ENCODE results near the gene IDUA.
A peak's percentile ranks its signal among the peaks of the same experiment; 100 is the strongest.
"Not testable (repeated sequence)": the region's sequence is repeated elsewhere in the genome, so short reads cannot be mapped to it uniquely, and the experiment has no call there.

The IDUA gene

DNA sequence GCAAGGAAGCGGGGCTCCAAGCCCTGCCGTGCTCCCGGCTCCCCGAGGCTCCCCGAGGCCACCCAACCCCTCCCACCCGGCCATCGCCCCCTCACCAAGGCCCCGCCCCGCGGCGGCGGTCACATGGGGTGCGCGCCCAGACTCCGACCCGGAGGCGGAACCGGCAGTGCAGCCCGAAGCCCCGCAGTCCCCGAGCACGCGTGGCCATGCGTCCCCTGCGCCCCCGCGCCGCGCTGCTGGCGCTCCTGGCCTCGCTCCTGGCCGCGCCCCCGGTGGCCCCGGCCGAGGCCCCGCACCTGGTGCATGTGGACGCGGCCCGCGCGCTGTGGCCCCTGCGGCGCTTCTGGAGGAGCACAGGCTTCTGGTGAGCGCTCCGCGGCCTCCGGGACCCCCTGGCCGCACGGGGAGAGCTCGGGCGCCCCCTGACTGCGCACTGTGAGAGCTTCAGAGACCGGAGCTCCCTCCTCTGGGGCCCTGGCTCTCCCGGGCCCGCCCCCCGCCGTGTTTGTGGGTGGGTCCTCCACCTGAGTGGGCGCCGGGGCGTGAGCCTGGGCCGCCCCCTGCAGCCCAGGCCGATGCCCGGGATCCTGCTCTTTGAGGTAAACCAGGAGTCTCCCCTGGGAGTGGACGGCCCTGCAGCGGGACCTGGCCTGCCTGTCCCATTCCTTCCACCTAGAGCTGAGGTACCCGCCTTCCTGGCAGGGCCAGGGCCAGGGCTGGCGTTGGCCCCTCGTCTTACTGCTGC lies at the start of gene IDUA:
IDUA (plus strand) TSS at position 166 of the 745 bp plus-strand sequence; CDS start at position 207, 41 bp downstream.
- DNase-seq (ENCODE audit: low read depth), result peak; percentile 82

DNA sequence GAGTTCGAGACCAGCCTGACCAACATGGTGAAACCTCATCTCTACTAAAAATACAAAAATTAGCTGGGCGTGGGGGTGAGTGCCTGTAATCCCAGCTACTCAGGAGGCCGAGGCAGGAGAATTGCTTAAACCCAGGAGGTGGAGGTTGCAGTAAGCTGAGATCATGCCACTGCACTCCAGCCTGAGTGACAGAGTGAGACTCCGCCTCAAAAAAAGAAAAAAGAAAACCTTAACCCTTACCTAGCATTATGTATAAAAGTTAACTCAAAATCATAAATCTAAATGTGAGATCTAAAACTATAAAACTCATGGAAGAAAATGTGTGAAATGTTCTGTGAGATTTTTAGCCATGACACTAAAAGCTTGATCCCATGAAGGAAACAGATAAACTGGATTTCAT lies 47.3 kb upstream of the IDUA start:
- not testable (repeated sequence) for DNase-seq (ENCODE audit: low read depth)

DNA sequence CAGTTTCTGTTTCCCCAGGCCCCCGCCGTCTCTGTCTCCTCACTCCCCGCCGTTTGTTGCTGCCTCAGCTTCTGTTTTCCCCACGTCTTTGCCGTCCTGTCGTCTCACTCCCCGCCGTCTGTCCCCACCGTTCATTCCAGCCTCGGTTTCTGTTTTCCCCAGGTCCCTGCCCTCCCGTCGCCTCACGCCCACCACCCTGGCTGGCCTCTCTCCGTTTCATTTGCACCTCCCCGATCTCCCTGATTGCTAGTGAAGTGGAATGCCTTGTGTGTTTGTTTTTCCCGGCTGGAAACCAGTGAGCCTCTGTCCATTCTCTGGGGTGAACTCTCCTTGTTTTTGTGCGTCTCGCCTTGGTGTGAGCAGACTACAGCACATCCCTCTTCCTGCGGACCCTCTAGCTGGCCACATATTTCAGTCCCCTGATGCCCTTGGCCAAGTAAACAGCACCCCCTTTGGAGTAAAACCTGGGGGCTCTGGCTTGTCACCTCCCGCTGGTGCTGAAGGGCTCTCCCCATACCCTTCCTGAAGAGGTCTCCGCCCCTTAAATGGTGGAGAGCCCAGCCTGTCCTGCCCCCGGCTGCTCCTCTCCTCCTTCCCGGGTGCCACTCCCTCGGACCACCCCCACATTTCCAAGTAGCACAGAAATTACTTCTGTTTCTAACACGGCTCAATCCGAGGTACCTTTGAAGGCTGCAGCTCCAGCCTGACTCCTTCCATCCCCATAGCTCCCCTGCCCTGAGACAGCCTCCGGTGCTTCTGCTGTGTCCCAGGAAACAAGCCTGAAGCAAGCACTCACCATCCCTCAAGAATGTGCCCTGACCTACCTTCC lies 41.4 kb upstream of the IDUA start:
- no peak for DNase-seq (ENCODE audit: low read depth)

DNA sequence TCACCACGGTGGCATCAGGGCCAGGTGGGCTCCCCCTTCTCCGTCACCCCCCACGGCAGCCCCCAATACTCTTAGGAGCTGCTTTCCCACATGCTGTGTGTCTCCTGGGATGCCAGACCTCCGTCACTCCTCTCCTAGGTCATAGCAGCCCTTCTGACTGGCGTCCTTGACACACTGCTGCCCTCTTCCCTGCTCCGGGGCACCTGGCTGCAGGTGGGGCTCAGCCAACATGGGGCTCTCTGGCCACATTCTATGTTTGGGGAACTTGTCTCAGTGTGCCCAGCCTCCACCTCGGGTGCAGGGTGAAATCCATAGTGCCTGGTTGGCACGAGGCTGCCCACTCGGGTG lies 40.8 kb upstream of the IDUA start:
- DNase-seq (ENCODE audit: low read depth), result no peak

DNA sequence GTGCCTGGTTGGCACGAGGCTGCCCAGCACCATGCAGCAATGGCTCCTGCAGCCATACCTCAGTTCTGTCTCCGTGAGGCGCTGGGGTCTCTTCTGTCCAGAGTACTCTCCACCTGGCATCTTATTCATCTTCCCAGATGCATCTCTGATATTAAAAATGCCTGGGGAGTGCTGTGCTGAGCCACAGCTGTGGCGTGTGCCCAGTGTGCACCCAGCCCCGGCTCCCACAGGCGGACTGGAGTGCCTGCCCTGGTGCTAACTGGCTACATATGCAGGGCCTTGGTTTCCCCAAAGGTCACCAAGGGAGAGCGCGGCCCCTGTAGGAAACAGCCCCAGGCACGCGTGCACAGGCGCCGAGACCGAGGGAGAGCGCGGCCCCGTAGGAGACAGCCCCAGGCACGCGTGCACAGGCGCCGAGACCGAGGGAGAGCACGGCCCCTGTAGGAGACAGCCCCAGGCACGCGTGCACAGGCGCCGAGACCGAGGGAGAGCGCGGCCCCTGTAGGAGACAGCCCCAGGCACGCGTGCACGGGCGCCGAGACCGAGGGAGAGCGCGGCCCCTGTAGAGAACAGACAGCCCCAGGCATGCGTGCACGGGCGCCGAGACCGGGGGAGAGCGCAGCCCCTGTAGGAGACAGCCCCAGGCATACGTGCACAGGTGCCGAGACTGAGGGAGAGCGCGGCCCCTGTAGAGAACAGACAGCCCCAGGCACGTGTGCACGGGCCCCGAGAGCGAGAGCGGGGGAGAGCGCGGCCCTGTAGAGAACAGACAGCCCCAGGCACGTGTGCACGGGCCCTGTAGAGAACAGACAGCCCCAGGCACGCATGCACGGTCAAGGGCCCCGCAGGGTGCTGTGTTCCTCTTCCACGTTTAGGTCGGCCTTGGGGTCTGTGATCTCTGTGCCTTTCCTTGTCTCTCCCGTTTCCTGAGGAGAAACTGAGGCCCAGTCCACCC lies 40.0 kb upstream of the IDUA start:
- DNase-seq (ENCODE audit: low read depth), result no peak

- no peak for DNase-seq (ENCODE audit: low read depth)
Measured at GRCh38 chr4:947491-947971, 39.3 kb upstream of the IDUA start.

- DNase-seq (ENCODE audit: low read depth), result no peak
Measured at GRCh38 chr4:948101-948935, 38.5 kb upstream of the IDUA start.

DNA sequence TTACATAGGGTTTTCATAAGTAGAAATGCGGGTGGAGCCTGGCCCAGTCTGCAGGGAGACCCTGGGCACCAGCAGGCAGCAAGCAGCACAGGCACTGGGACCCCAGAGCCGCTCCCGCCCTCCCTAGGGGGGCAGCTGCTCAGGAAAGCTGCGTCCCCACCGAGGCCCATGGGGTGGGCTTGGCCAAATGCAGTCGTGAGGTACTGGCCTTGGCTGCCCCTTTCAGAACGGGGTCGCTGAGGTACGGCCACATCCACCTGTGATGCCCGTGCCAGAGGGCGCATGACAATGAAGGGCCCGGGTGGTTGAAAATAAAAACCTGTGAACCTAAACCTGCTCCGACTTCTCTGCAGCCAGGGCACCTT lies 37.9 kb upstream of the IDUA start:
- no peak for DNase-seq (ENCODE audit: low read depth)

GRCh38 chr4:949656-950055 lies 37.2 kb upstream of the IDUA start:
- DNase-seq (ENCODE audit: low read depth), result no peak

GRCh38 chr4:950136-951020 lies 36.5 kb upstream of the IDUA start:
- DNase-seq (ENCODE audit: low read depth), result no peak

DNA sequence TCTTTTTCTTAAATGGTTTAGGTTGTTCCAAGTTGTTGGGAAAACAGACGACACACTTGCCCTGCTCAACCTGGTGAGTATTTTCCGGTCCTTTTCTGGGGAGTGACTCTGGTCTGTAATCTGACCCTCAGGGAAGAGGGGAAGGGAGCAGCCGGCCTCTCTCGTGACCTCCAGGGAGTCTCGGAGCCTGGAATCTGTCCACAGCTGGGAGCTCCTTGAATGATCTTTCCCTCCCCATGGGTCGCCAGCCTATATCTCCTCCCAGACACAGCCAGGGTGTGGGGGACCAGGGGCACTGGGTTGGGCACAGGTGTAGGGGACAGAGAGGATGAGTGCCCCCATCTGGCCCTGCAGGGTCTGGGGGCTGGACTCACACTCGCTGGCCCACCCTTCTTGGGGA lies 35.7 kb upstream of the IDUA start:
- no peak for DNase-seq (ENCODE audit: low read depth)

DNA sequence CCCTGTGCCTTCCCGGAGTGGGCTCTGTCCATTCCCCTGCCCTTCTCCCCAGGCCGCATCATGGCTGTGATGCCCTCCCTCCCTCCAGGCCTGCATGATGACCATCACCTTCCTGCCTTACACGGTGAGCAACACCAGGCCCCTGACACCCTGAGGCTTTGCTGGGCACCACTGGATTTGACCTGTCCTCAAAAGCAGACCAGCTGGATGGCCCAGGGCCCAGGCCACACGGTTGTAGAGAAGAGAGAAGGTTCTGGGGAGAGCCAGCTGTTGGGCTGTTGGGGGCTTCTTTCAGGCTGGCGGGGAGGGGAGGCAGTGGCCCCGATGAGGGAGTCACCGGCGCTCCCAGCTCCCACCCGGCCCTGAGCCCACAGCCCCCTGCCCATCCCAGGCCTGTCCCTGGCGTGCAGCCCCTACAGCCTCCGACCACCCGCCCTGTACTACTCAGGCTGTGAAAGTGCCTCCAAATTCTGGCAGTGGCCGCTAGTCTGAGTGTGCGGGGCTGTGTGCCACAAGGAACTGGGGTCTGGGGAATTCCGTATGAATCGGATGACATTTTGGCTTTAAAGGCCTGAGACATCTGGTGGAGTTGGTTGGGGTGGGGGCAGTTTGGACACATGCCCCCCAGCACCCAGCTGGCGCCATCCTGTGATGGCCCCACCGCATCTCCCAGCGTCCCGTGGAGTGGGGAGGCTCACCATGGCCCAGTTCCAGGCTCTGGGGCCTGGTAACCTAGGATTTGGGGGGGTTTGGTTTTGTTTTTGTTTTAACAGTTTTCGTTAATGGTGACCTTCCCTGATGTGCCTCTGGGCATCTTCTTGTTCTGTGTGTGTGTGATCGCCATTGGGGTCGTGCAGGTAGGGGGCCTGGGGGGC lies 35.0 kb upstream of the IDUA start:
- DNase-seq (ENCODE audit: low read depth), result no peak

- no peak for DNase-seq (ENCODE audit: low read depth)
Measured at GRCh38 chr4:952881-953573, 33.8 kb upstream of the IDUA start.

DNA sequence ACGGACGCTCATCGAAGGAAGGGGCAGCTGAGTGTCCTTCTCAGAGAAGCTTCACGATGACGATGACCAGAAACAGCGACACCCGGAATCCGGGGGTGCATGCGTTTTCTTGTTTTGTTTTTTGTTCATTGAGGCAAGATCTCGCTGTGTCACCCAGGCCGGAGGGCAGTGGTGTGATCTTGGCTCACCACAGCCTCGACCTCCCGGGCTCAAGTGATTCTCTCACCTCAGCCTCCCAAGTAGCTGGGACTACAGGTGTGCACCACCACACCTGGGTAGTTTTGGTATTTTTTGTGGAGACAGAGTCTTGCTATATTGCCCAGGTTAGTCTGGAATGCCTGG lies 33.3 kb upstream of the IDUA start:
- DNase-seq (ENCODE audit: low read depth), result no peak

GRCh38 chr4:954211-955020 lies 32.4 kb upstream of the IDUA start:
- no peak for DNase-seq (ENCODE audit: low read depth)

DNA sequence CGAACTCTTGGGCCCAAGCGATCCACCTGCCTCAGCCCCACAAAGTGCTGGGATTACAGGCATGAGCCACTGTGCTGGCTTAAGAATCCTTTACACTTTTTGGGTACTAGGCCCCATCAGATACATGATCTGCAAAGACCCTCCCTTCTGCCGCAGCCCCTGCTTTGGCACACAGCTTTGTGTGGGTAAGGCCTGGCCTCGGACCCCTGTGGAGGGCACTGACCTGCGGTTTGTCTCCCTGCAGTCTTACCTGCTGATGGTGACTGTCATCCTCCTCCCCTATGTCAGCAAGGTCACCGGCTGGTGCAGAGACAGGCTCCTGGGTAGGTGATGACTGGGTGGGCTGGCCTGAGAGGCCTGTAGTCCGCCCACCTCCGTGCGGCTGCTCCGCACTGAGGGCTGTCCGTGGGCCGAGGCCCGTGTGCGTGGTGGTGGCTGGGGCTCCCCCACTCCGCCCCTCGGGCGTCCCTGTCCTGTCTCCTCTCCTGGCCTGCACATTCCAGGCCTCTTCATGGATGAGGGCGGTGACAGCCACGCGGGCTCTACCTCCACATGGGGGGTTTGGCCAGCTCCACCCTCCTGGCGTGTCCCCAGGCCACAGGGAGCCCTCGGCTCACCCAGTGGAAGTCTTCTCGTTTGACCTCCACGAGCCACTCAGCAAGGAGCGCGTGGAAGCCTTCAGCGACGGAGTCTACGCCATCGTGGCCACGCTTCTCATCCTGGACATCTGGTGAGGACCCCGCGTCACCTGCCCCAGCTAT lies 31.5 kb upstream of the IDUA start:
- DNase-seq (ENCODE audit: low read depth), result no peak

GRCh38 chr4:955931-956381 lies 30.9 kb upstream of the IDUA start:
- DNase-seq (ENCODE audit: low read depth), result no peak
